HepG2 (cell line): ENCODE data around the gene ADIPOR1. TPM values are rescaled to one million over a fixed set of nuclear protein-coding genes. Genes with fewer than 3 reads are reported as not detected.

Experiments used
- ATAD3A ChIP-seq: sonication (generic); formaldehyde crosslinking; IDR thresholded peaks from 2 replicates; pipeline ENCODE4 v1.4.0; 2020; ENCODE audit warnings: missing genetic modification reagents
- DRAP1 ChIP-seq: IDR thresholded peaks from 2 replicates; pipeline ENCODE4 v1.6.1; 2016; ENCODE audit warnings: missing genetic modification reagents, missing compliant biosample characterization
- KLF11 ChIP-seq: IDR thresholded peaks from 2 replicates; pipeline ENCODE4 v1.6.1; 2016; ENCODE audit warnings: missing compliant biosample characterization
- KMT2A ChIP-seq: sonication (generic); formaldehyde crosslinking; IDR thresholded peaks from 2 replicates; pipeline ENCODE4 v1.4.0; 2020; ENCODE audit warnings: missing genetic modification reagents
- MEIS2 ChIP-seq: sonication (generic); formaldehyde crosslinking; IDR thresholded peaks from 2 replicates; pipeline ENCODE4 v1.9.0; 2021; ENCODE audit warnings: mild to moderate bottlenecking, missing genetic modification reagents
- MIER2 ChIP-seq: IDR thresholded peaks from 2 replicates; pipeline ENCODE4 v1.6.1; 2016; ENCODE audit warnings: missing biosample characterization, missing genetic modification reagents
- MXD3 ChIP-seq: IDR thresholded peaks from 2 replicates; pipeline ENCODE4 v1.6.1; 2016; ENCODE audit warnings: mild to moderate bottlenecking, missing biosample characterization, missing genetic modification reagents
- MXI1 ChIP-seq: IDR thresholded peaks from 3 replicates; pipeline ENCODE4 v1.6.1; 2012; ENCODE audit warnings: low read depth, low read length, inconsistent platforms, borderline replicate concordance
- NFKBIZ ChIP-seq: IDR thresholded peaks from 2 replicates; pipeline ENCODE4 v1.6.1; 2018; ENCODE audit warnings: missing genetic modification reagents, missing compliant biosample characterization
- PAX8 ChIP-seq: sonication (generic); formaldehyde crosslinking; IDR thresholded peaks from 2 replicates; pipeline ENCODE4 v1.8.0; 2022; ENCODE audit warnings: mild to moderate bottlenecking, missing genetic modification reagents, borderline replicate concordance
- POGK ChIP-seq: sonication (generic); formaldehyde crosslinking; conservative IDR thresholded peaks from 2 replicates; pipeline ENCODE4 v1.8.0; 2022; ENCODE audit warnings: mild to moderate bottlenecking, moderate library complexity, missing genetic modification reagents
- RBM39 ChIP-seq: fragments of 200-400 bp; formaldehyde crosslinking; IDR thresholded peaks from one replicate; pipeline ENCODE4 v1.6.1; 2018; ENCODE audit warnings: antibody characterized with exemption, mild to moderate bottlenecking, low read depth, low read length; ENCODE audit not compliant: poor library complexity, severe bottlenecking
- RFX5 ChIP-seq: IDR thresholded peaks from 2 replicates; pipeline ENCODE4 v1.6.1; 2011; ENCODE audit warnings: low read depth, low read length, improper control_type of control experiment
- RFXANK ChIP-seq: IDR thresholded peaks from 2 replicates; pipeline ENCODE4 v1.6.1; 2016
- SMAD1 ChIP-seq: sonication (generic); formaldehyde crosslinking; IDR thresholded peaks from 2 replicates; pipeline ENCODE4 v1.4.0; 2020; ENCODE audit warnings: missing genetic modification reagents, low read depth, mild to moderate bottlenecking, borderline replicate concordance
- SRY ChIP-seq: sonication (generic); formaldehyde crosslinking; IDR thresholded peaks from 2 replicates; pipeline ENCODE4 v1.8.0; 2022; ENCODE audit warnings: mild to moderate bottlenecking, missing genetic modification reagents
- TFE3 ChIP-seq: IDR thresholded peaks from 2 replicates; pipeline ENCODE4 v1.6.1; 2016
- TOE1 ChIP-seq: sonication (generic); formaldehyde crosslinking; IDR thresholded peaks from 2 replicates; pipeline ENCODE4 v1.4.0; 2020; ENCODE audit warnings: mild to moderate bottlenecking, missing genetic modification reagents
- ZFX ChIP-seq: sonication (generic); formaldehyde crosslinking; IDR thresholded peaks from 2 replicates; pipeline ENCODE4 v1.4.0; 2020; ENCODE audit warnings: mild to moderate bottlenecking, low read depth, missing genetic modification reagents, moderate library complexity
- ZFY ChIP-seq: sonication (generic); formaldehyde crosslinking; IDR thresholded peaks from 2 replicates; pipeline ENCODE4 v1.4.0; 2020; ENCODE audit warnings: missing genetic modification reagents
- ZNF362 ChIP-seq: sonication (generic); formaldehyde crosslinking; IDR thresholded peaks from 2 replicates; pipeline ENCODE4 v1.4.0; 2020; ENCODE audit warnings: missing genetic modification reagents, mild to moderate bottlenecking, borderline replicate concordance
- ZNF446 ChIP-seq: sonication (generic); formaldehyde crosslinking; IDR thresholded peaks from 2 replicates; pipeline ENCODE4 v1.5.0; 2020; ENCODE audit warnings: mild to moderate bottlenecking, missing genetic modification reagents
- ZNF562 ChIP-seq: sonication (generic); formaldehyde crosslinking; IDR thresholded peaks from 2 replicates; pipeline ENCODE4 v1.8.0; 2022; ENCODE audit warnings: missing genetic modification reagents, borderline replicate concordance
- ZNF850 ChIP-seq: sonication (generic); formaldehyde crosslinking; conservative IDR thresholded peaks from 2 replicates; pipeline ENCODE4 v1.9.0; 2021; ENCODE audit warnings: mild to moderate bottlenecking, missing genetic modification reagents
- ZSCAN31 ChIP-seq: sonication (generic); formaldehyde crosslinking; IDR thresholded peaks from 2 replicates; pipeline ENCODE4 v1.5.0; 2020; ENCODE audit warnings: low read depth, mild to moderate bottlenecking, missing genetic modification reagents
- polyA plus RNA-seq, 8 experiments: library from polyadenylated mRNA; depleted of rRNA in 3 of 8; stranded (reverse) in 7 of 8; unstranded in 1 of 8; fragments of >200 nt; fragmentation: Illumina TruSeq in 4 of 8; extraction: Trizol in 4 of 8; gene quantifications; 2 replicates each; pipeline versions ENCODE4 v1.2.1 to v1.2.3, GENCODE V29; 2011 to 2016; ENCODE audit warnings: low read depth in 4 of 8, missing spikeins in 1 of 8, mixed read lengths in 1 of 8; ENCODE audit not compliant: insufficient read depth in 1 of 8
- total RNA-seq, 5 experiments: library from RNA; depleted of rRNA; stranded (reverse); fragments of >200 nt; fragmentation: Illumina TruSeq; extraction: Trizol; gene quantifications; 2 replicates each; pipeline ENCODE4 v1.2.3, GENCODE V29; 2016; ENCODE audit warnings: low read depth in 1 of 5

ADIPOR1 gene
- total and polyA plus RNA-seq, 2 of the 13 experiments (the other 11 are each of a cell fraction or from before 2014, with no cell fraction given): 60.0 to 141 TPM

- peak; percentile 30; the same call in 1 of the 2 replicates for TF ChIP-seq MEIS2 (CRISPR knock-in tag)
- peak; percentile 84; the same call in 1 of the 2 replicates for TF ChIP-seq RFXANK (CRISPR knock-in tag)
- TF ChIP-seq POGK (CRISPR knock-in tag): peak; percentile 77
- TF ChIP-seq ZSCAN31 (CRISPR knock-in tag): peak; percentile 76
- no peak for TF ChIP-seq ATAD3A (CRISPR knock-in tag)
- peak; percentile 86 for TF ChIP-seq RFX5
- TF ChIP-seq ZNF446: no peak
- peak; percentile 40; the same call in 1 of the 2 replicates for TF ChIP-seq TFE3 (CRISPR knock-in tag)
- TF ChIP-seq ZNF850 (CRISPR knock-in tag): no peak
- peak; percentile 44 for TF ChIP-seq RBM39
- TF ChIP-seq KLF11: peak; percentile 71; the same call in 1 of the 2 replicates
- no peak for TF ChIP-seq PAX8
- TF ChIP-seq MXD3 (CRISPR knock-in tag): no peak
- no peak for TF ChIP-seq NFKBIZ (CRISPR knock-in tag)
- TF ChIP-seq SRY (CRISPR knock-in tag): peak; percentile 41; the same call in 1 of the 2 replicates
- peak; percentile 86 for TF ChIP-seq DRAP1 (CRISPR knock-in tag)
- TF ChIP-seq MIER2 (CRISPR knock-in tag): peak; percentile 32; the same call in 1 of the 2 replicates
- TF ChIP-seq TOE1 (CRISPR knock-in tag): no peak
- peak; percentile 86 for TF ChIP-seq ZFY (CRISPR knock-in tag)
- TF ChIP-seq SMAD1 (CRISPR knock-in tag): peak; percentile 86; the same call in 1 of the 2 replicates
- TF ChIP-seq MXI1: peak; percentile 77; the same call in 1 of the 3 replicates
- TF ChIP-seq ZNF562 (CRISPR knock-in tag): no peak
- TF ChIP-seq ZFX (CRISPR knock-in tag): peak; percentile 88
- peak; percentile 93 for TF ChIP-seq KMT2A (CRISPR knock-in tag)
- 0 out of 2 replicates have a peak, but pooled peaks have one; percentile 15 for TF ChIP-seq ZNF362 (CRISPR knock-in tag)
These were observed 49.1 kb upstream of the ADIPOR1 start, which contains the start of gene TMEM183A (continued) for GRCh38 chr1:203006948-203007871.
